Ishikawa (cell line): Measurements from ENCODE around the gene SBF2.
"Not testable (repeated sequence)": the region's sequence is repeated elsewhere in the genome, so short reads cannot be mapped to it uniquely, and the experiment has no call there.

Experiments
- CREB1 ChIP-seq: IDR thresholded peaks from 2 replicates; pipeline ENCODE4 v1.6.1; 2012; ENCODE audit warnings: low read depth
- EGR1 ChIP-seq: IDR thresholded peaks from 2 replicates; pipeline ENCODE4 v1.6.1; 2012
- EP300 ChIP-seq: IDR thresholded peaks from 2 replicates; pipeline ENCODE4 v1.6.1; 2012; ENCODE audit warnings: borderline replicate concordance
- FOXM1 ChIP-seq: IDR thresholded peaks from 2 replicates; pipeline ENCODE4 v1.6.1; 2012; ENCODE audit warnings: low read depth, borderline replicate concordance
- RAD21 ChIP-seq: IDR thresholded peaks from 2 replicates; pipeline ENCODE4 v1.6.1; 2012; ENCODE audit warnings: low read depth
- TAF1 ChIP-seq: IDR thresholded peaks from 2 replicates; pipeline ENCODE4 v1.6.1; 2012; ENCODE audit warnings: low read depth, mild to moderate bottlenecking
- TCF12 ChIP-seq: IDR thresholded peaks from 2 replicates; pipeline ENCODE4 v1.6.1; 2012; ENCODE audit warnings: low read depth
- TEAD4 ChIP-seq: IDR thresholded peaks from 2 replicates; pipeline ENCODE4 v1.6.1; 2012
- YY1 ChIP-seq: IDR thresholded peaks from 2 replicates; pipeline ENCODE4 v1.6.1; 2012; ENCODE audit warnings: low read depth
- TF ChIP-seq, protein P1 (sequence below): IDR thresholded peaks from 2 replicates; pipeline ENCODE4 v1.6.1; 2012; ENCODE audit warnings: low read depth, mild to moderate bottlenecking
- TF ChIP-seq, protein P2 (sequence below): IDR thresholded peaks from 2 replicates; pipeline ENCODE4 v1.6.1; 2012
- TF ChIP-seq, protein P3 (sequence below): IDR thresholded peaks from 2 replicates; pipeline ENCODE4 v1.6.1; 2012

DNA sequence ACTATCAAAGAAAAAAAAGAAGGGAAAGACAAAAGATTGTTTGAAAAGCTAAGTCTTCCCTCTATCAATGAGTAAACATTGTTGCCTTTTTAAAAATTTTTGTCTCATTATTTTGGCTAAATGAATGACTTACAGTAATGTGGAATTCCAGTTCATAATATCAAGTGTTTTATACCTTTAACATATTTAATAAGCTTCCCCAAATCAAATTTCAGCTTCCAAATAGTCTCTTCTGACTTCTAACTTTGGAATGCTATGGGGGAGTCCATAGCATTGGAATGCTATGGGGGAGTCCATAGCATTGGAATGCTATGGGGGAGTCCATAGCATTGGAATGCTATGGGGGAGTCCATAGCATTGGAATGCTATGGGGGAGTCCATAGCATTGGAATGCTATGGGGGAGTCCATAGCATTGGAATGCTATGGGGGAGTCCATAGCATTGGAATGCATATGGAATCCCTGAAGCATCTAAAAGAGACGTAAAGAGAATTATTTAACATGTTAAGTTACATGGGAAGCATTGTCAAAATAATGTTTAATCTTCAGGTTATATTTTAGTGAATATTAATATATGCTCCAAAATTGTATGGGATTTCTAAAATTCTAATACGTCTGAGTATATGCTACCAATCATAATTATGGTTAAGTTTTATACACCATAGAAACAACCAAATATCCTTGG lies 44.4 kb downstream of the SBF2 start:
- TF ChIP-seq, protein P1, sequence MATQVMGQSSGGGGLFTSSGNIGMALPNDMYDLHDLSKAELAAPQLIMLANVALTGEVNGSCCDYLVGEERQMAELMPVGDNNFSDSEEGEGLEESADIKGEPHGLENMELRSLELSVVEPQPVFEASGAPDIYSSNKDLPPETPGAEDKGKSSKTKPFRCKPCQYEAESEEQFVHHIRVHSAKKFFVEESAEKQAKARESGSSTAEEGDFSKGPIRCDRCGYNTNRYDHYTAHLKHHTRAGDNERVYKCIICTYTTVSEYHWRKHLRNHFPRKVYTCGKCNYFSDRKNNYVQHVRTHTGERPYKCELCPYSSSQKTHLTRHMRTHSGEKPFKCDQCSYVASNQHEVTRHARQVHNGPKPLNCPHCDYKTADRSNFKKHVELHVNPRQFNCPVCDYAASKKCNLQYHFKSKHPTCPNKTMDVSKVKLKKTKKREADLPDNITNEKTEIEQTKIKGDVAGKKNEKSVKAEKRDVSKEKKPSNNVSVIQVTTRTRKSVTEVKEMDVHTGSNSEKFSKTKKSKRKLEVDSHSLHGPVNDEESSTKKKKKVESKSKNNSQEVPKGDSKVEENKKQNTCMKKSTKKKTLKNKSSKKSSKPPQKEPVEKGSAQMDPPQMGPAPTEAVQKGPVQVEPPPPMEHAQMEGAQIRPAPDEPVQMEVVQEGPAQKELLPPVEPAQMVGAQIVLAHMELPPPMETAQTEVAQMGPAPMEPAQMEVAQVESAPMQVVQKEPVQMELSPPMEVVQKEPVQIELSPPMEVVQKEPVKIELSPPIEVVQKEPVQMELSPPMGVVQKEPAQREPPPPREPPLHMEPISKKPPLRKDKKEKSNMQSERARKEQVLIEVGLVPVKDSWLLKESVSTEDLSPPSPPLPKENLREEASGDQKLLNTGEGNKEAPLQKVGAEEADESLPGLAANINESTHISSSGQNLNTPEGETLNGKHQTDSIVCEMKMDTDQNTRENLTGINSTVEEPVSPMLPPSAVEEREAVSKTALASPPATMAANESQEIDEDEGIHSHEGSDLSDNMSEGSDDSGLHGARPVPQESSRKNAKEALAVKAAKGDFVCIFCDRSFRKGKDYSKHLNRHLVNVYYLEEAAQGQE = not testable (repeated sequence)
- not testable (repeated sequence) for TF ChIP-seq CREB1, TAF1, EP300, EGR1, RAD21, FOXM1, YY1, TCF12
- TF ChIP-seq, protein P2, sequence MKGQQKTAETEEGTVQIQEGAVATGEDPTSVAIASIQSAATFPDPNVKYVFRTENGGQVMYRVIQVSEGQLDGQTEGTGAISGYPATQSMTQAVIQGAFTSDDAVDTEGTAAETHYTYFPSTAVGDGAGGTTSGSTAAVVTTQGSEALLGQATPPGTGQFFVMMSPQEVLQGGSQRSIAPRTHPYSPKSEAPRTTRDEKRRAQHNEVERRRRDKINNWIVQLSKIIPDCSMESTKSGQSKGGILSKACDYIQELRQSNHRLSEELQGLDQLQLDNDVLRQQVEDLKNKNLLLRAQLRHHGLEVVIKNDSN = not testable (repeated sequence)
- TF ChIP-seq, protein P3, sequence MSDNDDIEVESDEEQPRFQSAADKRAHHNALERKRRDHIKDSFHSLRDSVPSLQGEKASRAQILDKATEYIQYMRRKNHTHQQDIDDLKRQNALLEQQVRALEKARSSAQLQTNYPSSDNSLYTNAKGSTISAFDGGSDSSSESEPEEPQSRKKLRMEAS = not testable (repeated sequence)
- 0 out of 2 replicates have a peak, but pooled peaks have one; percentile 7 for TF ChIP-seq TEAD4
